ENCODE results near the gene NPIPB8.
"Not testable (repeated sequence)": the region's sequence is repeated elsewhere in the genome, so short reads cannot be mapped to it uniquely, and the experiment has no call there.

NPIPB8 gene

GRCh38 chr16:28604186-28604565 lies 33.7 kb upstream of the NPIPB8 start:
- DNase-seq (ENCODE audit: low read depth, low spot score), result no peak
- no peak overlapping the region for H3K4me3 ChIP-seq (ENCODE audit: low read length)

- no peak for DNase-seq (ENCODE audit: low read depth, low spot score)
- H3K4me3 ChIP-seq (ENCODE audit: low read length), result no peak overlapping the region
These were observed 31.4 kb upstream of the NPIPB8 start for GRCh38 chr16:28606291-28607115.

- DNase-seq (ENCODE audit: low read depth, low spot score), result no peak
- H3K4me3 ChIP-seq (ENCODE audit: low read length), result no peak overlapping the region
These were observed 30.7 kb upstream of the NPIPB8 start for GRCh38 chr16:28607116-28607623.

- DNase-seq (ENCODE audit: low read depth, low spot score); H3K4me3 ChIP-seq (ENCODE audit: low read length): not testable (repeated sequence)
These were observed 30.0 kb upstream of the NPIPB8 start for GRCh38 chr16:28607681-28608495.

- H3K4me3 ChIP-seq (ENCODE audit: low read length); DNase-seq (ENCODE audit: low read depth, low spot score): not testable (repeated sequence)
These were observed 29.4 kb upstream of the NPIPB8 start for GRCh38 chr16:28608496-28608808.

GRCh38 chr16:28608867-28609596 lies 28.8 kb upstream of the NPIPB8 start:
- DNase-seq (ENCODE audit: low read depth, low spot score); H3K4me3 ChIP-seq (ENCODE audit: low read length): not testable (repeated sequence)

DNA sequence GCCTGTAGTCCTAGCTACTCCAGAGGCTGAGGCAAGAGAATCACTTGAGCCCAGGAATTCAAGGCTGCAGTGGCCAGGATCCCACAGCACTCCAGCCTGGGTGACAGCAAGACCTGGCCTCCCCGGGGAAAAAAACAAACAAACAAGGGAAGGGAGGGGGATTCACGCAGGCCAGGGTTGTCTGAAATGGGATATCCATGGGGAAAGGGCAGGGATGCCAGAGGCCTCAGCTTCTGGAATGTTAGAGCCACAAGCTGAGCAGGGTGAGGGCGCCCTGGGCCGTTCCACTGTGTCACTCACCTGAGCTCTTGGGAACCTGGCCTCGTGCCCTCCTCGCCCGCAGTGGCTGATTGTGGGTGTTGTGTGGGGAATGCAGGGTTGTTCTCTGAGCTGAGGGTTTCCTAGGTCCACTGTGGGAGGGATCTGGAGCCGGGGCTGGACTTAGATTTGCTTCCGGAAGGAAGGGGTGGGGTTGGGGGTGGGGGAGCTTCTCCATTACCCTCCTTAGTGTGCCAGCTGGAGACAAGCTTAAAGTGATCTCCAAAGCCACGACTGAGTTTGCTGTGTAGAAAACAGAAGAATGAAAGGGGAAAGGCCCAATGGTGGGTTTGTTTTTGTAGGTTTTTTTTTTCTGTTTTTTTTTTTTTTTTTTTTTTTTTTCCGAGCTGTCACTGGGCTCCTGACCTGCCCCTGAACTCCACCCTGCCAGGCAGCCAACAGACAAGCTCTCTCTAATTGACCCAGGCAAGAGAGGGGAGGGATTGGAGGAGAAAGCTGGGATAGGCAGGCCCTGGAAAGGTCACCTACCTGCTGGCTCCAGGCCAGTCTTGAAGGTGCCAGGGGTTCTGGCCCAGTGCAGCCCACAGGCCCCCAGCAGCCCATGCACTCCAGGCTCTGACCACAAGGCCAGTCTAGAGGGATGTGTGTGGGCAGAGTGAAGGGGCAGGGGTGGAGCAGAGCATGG lies 28.0 kb upstream of the NPIPB8 start, which contains the start of gene SULT1A1:
SULT1A1 (minus strand) TSS at position 414 of the 964 bp plus-strand sequence. CDS start 1,189 bp downstream, outside the sequence.
- no peak within 1 kb of the TSS for H3K4me3 ChIP-seq (ENCODE audit: low read length)
- no peak for DNase-seq (ENCODE audit: low read depth, low spot score)

DNA sequence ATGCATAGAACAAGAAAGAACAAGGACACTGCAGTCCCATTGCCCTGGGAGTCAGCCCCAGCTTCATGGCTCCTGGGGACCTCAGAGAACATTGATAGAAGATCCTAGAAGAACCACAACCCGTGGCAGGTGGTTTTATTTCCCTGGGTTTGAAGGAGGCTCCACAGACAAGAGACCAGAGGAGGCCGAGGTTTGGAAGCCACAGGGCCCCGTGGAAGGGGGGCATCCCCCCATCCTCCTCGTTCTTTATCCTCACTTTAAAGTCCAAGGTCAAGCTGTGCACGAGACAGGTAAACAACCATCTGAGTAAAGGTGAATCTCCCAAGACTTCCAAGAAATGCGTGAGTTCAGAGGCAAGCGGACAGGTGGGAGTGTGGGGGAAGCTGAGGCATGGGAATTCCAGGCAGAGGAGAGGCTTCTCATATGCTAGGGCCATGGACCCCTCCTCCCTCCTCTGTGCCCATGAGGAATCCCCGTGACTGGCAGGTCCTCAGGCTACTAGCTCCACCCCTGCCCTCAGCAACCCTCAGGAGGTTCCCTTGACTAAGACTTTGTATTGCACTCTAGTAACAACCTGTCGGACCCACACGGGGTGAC lies 27.2 kb upstream of the NPIPB8 start:
- DNase-seq (ENCODE audit: low read depth, low spot score), result no peak
- H3K4me3 ChIP-seq (ENCODE audit: low read length), result no peak overlapping the region

- DNase-seq (ENCODE audit: low read depth, low spot score); H3K4me3 ChIP-seq (ENCODE audit: low read length): not testable (repeated sequence)
These were observed 25.2 kb upstream of the NPIPB8 start for GRCh38 chr16:28612359-28613280.

GRCh38 chr16:28613912-28614311 lies 24.0 kb upstream of the NPIPB8 start:
- DNase-seq (ENCODE audit: low read depth, low spot score); H3K4me3 ChIP-seq (ENCODE audit: low read length): not testable (repeated sequence)

DNA sequence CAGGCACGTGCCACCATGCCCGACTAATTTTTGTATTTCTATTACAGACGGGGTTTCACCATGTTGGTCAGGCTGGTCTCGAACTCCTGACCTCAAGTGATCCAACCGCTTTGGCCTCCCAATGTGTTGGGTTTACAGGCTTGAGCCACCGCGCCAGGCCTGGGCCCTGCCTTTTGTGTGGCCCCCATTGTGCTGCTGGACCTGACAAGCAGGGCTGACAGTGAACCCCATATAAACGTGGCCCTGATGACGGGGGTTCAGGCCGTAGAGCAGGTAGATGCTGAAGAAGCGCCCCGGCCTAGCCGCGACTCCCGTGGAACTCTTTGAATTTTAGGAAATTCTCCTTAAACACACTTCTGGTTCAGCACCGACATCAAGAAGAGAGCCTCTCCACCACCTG lies 23.3 kb upstream of the NPIPB8 start:
- H3K4me3 ChIP-seq (ENCODE audit: low read length); DNase-seq (ENCODE audit: low read depth, low spot score): not testable (repeated sequence)

DNA sequence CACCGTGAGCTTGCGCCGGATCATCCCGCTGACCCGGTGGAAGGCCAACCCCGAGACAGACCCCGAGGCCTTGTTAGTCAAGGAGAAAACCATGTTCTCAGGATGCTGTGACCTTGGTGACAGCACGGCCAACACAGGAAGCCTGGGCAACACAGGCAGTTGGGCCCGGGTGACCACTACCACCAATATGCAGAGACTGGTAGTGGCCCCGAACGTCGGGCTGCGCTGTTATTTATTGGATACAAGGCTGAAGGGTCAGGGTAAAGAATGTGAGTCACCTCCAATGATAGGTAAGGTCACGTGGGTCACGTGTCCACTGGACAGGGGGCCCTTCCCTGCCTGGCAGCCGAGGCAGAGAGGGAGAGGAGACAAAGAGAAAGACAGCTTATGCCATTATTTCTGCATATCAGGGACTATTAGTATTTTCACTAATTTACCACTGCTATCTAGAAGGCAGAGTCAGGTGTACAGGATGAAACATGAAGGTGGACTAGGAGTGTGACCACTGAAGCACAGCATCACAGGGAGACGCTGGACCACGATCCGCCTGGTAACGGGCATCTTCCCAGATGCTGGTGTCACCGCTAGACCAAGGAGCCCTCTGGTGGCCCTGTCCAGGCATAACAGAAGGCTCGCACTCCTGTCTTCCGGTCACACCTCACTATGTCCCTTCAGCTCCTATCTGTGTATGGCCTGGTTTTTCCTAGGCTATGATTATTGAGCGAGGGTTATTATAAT lies 22.2 kb upstream of the NPIPB8 start:
- H3K4me3 ChIP-seq (ENCODE audit: low read length); DNase-seq (ENCODE audit: low read depth, low spot score): not testable (repeated sequence)

DNA sequence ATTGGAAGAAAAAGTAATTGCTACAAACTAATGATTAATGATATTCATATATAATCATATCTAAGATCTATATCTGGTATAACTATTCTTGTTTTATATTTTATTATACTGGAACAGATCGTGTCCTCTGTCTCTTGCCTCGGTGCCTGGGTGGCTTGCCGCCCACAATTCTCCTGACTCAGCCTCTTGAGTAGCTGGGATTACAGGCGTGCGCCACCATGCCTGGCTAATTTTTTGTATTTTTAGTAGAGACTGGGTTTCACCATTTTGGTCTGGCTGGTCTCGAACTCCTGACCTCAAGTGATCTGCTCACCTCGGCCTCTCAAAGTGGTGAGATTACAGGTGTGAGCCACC lies 21.7 kb upstream of the NPIPB8 start:
- not testable (repeated sequence) for DNase-seq (ENCODE audit: low read depth, low spot score); H3K4me3 ChIP-seq (ENCODE audit: low read length)

DNA sequence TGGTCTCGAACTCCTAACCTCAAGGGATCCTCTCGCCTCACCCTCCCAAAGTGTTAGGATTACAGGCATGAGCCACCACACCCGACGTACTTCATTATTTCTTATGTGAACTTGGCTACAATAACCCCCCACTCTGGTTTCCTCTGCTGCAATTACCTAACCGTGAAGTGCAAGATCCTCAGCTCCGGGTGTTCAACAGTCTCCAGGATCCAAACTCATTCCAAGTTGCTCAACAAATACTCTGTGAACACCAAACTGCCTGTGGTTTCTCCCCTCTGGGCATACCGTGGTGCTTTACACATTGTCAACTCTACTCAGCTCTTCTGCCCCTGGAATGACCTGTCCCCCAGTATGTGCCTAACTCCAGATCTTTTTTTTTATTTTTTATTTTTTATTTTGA lies 21.2 kb upstream of the NPIPB8 start:
- H3K4me3 ChIP-seq (ENCODE audit: low read length), result no peak overlapping the region
- DNase-seq (ENCODE audit: low read depth, low spot score), result no peak

GRCh38 chr16:28617874-28618273 lies 20.0 kb upstream of the NPIPB8 start:
- no peak overlapping the region for H3K4me3 ChIP-seq (ENCODE audit: low read length)
- no peak for DNase-seq (ENCODE audit: low read depth, low spot score)

DNA sequence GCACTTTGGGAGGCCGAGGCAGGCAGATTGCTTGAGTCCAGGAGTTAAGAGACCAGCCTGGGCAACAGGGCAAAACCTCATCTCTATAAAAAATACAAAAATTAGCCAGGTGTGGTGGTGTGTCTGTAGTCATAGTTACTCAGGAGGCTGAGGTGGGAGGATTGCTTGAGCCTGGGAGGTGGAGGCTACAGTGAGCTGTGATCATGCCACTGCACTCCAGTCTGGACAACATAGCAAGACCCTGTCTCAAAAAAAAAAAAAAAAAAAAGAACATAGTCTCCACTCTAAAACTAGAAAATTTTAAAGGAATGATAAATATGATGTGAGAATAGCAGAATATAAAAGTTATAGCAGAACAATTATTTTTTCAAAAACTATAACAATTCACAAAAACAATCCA lies 17.5 kb upstream of the NPIPB8 start:
- DNase-seq (ENCODE audit: low read depth, low spot score); H3K4me3 ChIP-seq (ENCODE audit: low read length): not testable (repeated sequence)
